AG08395 (cell line): ENCODE results near the gene DENND4A.

ENCODE experiments used
- DNase-seq: peaks from one replicate; pipeline ENCODE4 v3.0.0; 2012; ENCODE audit warnings: mixed read lengths, low spot score

DENND4A gene

GRCh38 chr15:65792138-65792987 lies at the start of gene DENND4A:
Gene DENND4A, minus strand, starts transcription at chr15:65792293. Its CDS starts 35,843 bp downstream, at chr15:65756450.
- peak; percentile 94 for DNase-seq

GRCh38 chr15:65841121-65841930 lies 49.2 kb upstream of the DENND4A start:
- no peak for DNase-seq

GRCh38 chr15:65839985-65840384 lies 47.9 kb upstream of the DENND4A start:
- no peak for DNase-seq

GRCh38 chr15:65839354-65839901 lies 47.3 kb upstream of the DENND4A start:
- DNase-seq: no peak

- DNase-seq: no peak
These were observed 45.5 kb upstream of the DENND4A start for GRCh38 chr15:65837301-65838294.

- DNase-seq: no peak
These were observed 44.6 kb upstream of the DENND4A start for GRCh38 chr15:65836665-65837064.

- DNase-seq: no peak
These were observed 43.4 kb upstream of the DENND4A start for GRCh38 chr15:65835447-65835846.

GRCh38 chr15:65834603-65835282 lies 42.6 kb upstream of the DENND4A start:
- no peak for DNase-seq

- DNase-seq: no peak
These were observed 41.6 kb upstream of the DENND4A start for GRCh38 chr15:65833501-65834205.

- peak; percentile 92 for DNase-seq
These were observed 40.7 kb upstream of the DENND4A start for GRCh38 chr15:65832549-65833364.

GRCh38 chr15:65829130-65829764 lies 37.2 kb upstream of the DENND4A start:
- no peak for DNase-seq

- no peak for DNase-seq
These were observed 36.5 kb upstream of the DENND4A start for GRCh38 chr15:65828585-65828984.

- DNase-seq: no peak
These were observed 35.0 kb upstream of the DENND4A start for GRCh38 chr15:65827065-65827464.

GRCh38 chr15:65824941-65825544 lies 33.0 kb upstream of the DENND4A start:
- peak; percentile 34 for DNase-seq

GRCh38 chr15:65824031-65824743 lies 32.1 kb upstream of the DENND4A start:
- peak; percentile 70 for DNase-seq

- DNase-seq: no peak
These were observed 30.2 kb upstream of the DENND4A start for GRCh38 chr15:65822316-65822715.

- no peak for DNase-seq
These were observed 29.0 kb upstream of the DENND4A start for GRCh38 chr15:65821070-65821469.

- DNase-seq: no peak
These were observed 27.5 kb upstream of the DENND4A start for GRCh38 chr15:65819563-65819960.
